ENCODE data around the gene NET1.

The NET1 gene

GRCh38 chr10:5416981-5417380 lies 4.6 kb downstream of the NET1 start:
- no peak overlapping the region for H3K4me3 ChIP-seq (ENCODE audit: low read depth, low read length)
- no peak for TF ChIP-seq CTCF (conservative IDR thresholded peaks at IDR 0.05; ENCODE audit: low read depth, low read length)
- no peak for DNase-seq (ENCODE audit: low read depth)

GRCh38 chr10:5418584-5418983 lies 6.2 kb downstream of the NET1 start:
- no peak for DNase-seq (ENCODE audit: low read depth)
- H3K4me3 ChIP-seq (ENCODE audit: low read depth, low read length) = no peak overlapping the region
- TF ChIP-seq CTCF (conservative IDR thresholded peaks at IDR 0.05; ENCODE audit: low read depth, low read length) = no peak

- H3K4me3 ChIP-seq (ENCODE audit: low read depth, low read length) = no peak overlapping the region
- TF ChIP-seq CTCF (conservative IDR thresholded peaks at IDR 0.05; ENCODE audit: low read depth, low read length) = no peak
- peak; percentile 52 for DNase-seq (ENCODE audit: low read depth)
Measured at GRCh38 chr10:5419466-5420094, 7.2 kb downstream of the NET1 start.

- no peak overlapping the region for H3K4me3 ChIP-seq (ENCODE audit: low read depth, low read length)
- no peak for DNase-seq (ENCODE audit: low read depth)
- TF ChIP-seq CTCF (conservative IDR thresholded peaks at IDR 0.05; ENCODE audit: low read depth, low read length) = no peak
Measured at GRCh38 chr10:5423771-5424170, 11.4 kb downstream of the NET1 start.

GRCh38 chr10:5424751-5425150 lies 12.4 kb downstream of the NET1 start:
- H3K4me3 ChIP-seq (ENCODE audit: low read depth, low read length) = no peak overlapping the region
- no peak for TF ChIP-seq CTCF (conservative IDR thresholded peaks at IDR 0.05; ENCODE audit: low read depth, low read length)

GRCh38 chr10:5428133-5428532 lies 15.8 kb downstream of the NET1 start:
- DNase-seq (ENCODE audit: low read depth) = no peak
- no peak for TF ChIP-seq CTCF (conservative IDR thresholded peaks at IDR 0.05; ENCODE audit: low read depth, low read length)
- no peak overlapping the region for H3K4me3 ChIP-seq (ENCODE audit: low read depth, low read length)

More at GRCh38 chr10:5424751-5425150, 12.4 kb downstream of the NET1 start:
- DNase-seq (ENCODE audit: low read depth) = no peak

GRCh38 chr10:5433182-5433581 lies 20.8 kb downstream of the NET1 start:
- H3K4me3 ChIP-seq (ENCODE audit: low read depth, low read length) = no peak overlapping the region
- peak; percentile 29 for DNase-seq (ENCODE audit: low read depth)
- TF ChIP-seq CTCF (conservative IDR thresholded peaks at IDR 0.05; ENCODE audit: low read depth, low read length) = no peak
